ENCODE data around the gene VWCE.
A peak's percentile ranks its signal among the peaks of the same experiment; 100 is the strongest.
"Not testable (repeated sequence)": the region's sequence is repeated elsewhere in the genome, so short reads cannot be mapped to it uniquely, and the experiment has no call there.

VWCE gene

DNA sequence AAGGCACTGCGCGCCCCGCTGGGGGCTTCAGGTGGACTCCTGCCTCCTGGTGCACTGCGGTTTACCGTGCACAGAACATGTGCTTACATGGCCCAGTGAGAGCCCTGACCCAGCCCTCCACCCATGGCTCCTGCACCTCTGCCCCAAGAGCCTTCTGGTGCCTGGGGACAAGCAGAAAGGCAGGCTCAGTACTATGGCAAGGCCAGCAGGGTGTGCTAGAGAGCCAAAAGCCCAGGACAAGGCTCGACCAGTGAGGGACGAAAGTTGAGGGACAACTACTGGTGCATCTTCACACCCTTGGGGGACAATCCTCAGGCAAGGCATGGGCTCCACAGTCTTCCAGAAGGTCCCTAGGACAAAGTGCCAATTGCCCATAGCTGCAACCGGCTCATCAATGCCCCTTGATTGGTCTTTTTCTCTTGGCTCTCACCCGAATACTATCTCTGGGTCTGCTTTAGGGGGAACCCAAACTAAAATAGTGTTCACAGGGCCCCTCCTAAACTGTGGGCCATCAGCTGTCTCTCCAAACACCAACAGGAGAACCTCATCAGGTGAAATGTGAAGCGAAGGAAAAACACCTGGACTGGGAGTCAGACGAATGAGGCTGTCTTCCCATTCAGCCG is 40.6 kb downstream of the VWCE start:
- peak; percentile 50 for DNase-seq (ENCODE audit: low spot score)

- not testable (repeated sequence) for DNase-seq (ENCODE audit: low spot score)
These were observed 42.8 kb downstream of the VWCE start for GRCh38 chr11:61252332-61252731.

DNA sequence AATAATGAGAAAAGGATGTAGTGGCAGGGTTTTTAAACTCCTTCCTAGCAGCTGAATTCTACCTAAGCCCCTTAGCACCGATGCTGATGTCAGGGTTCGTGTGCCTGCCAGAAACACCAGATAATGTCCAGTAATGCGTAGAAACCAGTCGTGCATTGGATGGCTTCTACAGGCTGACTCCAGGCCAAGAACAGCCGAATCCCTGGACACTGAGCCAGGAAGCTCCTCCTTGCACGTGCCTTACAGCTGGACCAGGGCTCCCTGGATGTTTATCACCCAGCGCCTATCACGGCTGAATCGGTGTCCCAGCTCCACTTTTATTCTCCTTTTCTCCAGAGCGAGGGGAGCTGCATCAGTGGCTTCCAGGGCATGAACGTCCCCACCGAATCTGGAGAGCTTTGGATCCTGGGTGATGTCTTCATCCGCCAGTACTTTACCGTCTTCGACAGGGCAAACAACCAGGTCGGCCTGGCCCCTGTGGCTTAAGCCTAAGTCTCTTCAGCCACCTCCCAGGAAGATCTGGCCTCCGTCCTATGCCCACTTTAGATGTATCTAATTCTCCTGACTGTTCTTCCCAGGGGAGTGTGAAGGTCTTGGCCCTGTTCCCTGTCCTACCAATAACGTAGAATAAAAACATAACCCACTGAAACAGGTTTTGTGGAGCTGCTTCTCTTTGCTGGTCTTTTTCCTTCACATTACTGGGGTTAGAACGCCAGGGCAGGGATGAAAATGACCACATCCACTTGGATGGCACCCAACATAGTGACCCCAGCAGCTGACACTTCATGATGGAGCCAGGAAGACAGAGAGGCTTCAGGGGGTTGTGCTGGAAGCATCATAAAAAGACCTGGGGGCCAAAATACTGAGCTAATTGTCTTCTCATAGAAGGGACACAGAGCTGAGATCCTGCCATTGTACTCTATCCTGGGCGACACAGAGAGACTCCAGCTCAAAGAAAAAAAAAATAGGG is 44.0 kb downstream of the VWCE start:
- DNase-seq (ENCODE audit: low spot score): not testable (repeated sequence)

GRCh38 chr11:61249201-61249600 is 45.9 kb downstream of the VWCE start:
- not testable (repeated sequence) for DNase-seq (ENCODE audit: low spot score)

DNA sequence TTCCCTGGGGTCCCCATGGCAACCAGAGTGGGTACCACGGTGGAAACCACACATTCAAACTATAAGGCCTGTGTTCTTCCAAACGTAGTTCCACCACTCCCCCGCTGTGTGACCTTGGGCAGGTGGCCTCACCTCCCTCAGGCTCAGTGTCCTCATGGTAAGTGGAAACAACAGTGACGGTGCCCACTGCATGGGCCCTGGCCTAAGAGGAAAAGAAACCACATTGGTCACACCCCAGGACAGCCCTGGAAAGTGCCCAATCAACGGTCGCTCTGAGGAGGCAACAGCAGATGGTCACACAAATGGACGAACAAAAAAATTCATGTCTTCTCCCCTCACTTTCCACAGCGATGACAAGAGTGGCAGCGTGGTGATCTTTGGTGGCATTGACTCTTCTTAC is 47.0 kb downstream of the VWCE start:
- DNase-seq (ENCODE audit: low spot score): not testable (repeated sequence)

DNA sequence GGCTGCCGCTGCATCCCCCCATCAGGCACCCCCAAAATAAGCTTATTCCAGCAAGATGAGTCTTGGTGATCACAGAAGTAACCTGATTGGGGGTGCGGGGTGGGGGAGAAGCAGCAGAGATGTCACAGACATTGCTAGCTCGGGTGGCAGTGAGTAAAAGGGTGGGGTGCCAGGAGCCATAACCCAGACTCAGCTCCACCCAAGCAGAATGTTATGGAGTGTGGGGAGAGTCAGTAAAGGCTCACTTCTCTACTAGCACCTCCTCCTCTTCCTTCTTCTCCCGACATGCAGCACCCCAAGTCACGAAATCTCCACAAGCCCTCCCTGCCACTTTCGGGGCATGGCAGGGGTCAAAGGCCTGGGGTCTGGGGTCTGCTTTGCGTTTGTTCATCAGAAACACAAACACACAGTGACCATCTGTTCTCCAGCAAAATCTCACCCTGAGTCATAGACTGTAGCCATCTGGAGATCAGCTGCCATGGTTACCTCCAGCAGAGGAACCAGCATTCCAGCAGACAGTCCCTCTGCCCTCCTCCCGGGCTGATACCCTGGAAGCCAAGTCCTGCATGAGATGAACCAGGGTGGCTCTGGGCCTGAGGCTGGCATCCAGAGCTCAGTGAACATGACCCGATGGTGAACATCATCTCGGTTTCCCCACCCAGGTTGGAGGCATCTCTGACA is 49.7 kb downstream of the VWCE start:
- not testable (repeated sequence) for DNase-seq (ENCODE audit: low spot score)

DNA sequence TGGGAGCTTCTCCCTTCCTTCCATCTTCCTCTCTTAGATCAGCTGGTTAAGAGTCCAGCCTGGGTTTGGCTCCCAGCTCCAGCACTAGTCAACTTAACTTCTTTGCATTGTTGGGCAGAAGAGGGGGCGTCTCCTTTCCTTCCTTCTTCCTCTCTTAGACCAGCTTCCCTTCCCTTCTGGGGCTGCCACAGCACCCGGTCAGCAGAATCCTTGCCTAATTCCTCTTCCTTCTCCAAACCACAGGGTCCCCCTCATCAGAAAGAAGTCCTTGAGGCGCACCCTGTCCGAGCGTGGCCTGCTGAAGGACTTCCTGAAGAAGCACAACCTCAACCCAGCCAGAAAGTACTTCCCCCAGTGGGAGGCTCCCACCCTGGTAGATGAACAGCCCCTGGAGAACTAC is 53.6 kb downstream of the VWCE start:
- DNase-seq (ENCODE audit: low spot score): not testable (repeated sequence)

- DNase-seq (ENCODE audit: low spot score): not testable (repeated sequence)
These were observed 54.2 kb downstream of the VWCE start, which contains the start of gene PGA5 for GRCh38 chr11:61240875-61241274. PGA5 (plus strand) TSS chr11:61241175; CDS start chr11:61241227, 52 bp downstream.

DNA sequence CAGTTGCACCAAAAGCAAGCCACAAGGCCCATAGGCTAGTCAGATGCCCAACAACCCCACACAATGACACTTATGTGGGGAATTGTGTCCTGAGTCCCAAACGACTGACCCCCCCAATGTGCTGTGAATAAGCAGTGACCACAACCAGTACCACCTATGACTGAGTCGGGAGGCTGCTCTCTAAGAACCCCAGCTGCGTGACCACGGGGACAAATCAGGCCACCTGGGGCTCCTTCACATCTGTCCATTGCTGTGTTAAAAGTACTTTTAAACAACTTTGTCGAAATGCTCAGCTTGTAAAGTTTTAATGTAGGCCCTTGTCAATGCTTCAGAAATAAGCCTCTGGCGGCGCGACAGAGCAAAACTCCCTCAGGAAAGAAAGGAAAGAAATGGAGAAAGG is 54.8 kb downstream of the VWCE start:
- not testable (repeated sequence) for DNase-seq (ENCODE audit: low spot score)

GRCh38 chr11:61237130-61237529 is 58.0 kb downstream of the VWCE start:
- not testable (repeated sequence) for DNase-seq (ENCODE audit: low spot score)

- DNase-seq (ENCODE audit: low spot score): not testable (repeated sequence)
These were observed 62.5 kb downstream of the VWCE start for GRCh38 chr11:61232548-61233145.

- DNase-seq (ENCODE audit: low spot score): not testable (repeated sequence)
These were observed 63.5 kb downstream of the VWCE start for GRCh38 chr11:61231585-61231984.

DNA sequence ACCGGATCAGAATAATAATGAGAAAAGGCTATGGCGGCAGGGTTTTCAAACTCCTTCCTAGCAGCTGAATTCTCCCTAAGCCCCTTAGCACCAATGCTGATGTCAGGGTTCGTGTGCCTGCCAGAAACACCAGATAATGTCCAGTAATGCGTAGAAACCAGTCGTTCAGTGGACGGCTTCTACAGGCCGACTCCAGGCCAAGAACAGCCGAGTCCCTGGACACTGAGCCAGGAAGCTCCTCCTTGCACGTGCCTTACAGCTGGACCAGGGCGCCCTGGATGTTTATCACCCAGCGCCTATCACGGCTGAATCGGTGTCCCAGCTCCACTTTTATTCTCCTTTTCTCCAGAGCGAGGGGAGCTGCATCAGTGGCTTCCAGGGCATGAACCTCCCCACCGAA is 64.1 kb downstream of the VWCE start:
- not testable (repeated sequence) for DNase-seq (ENCODE audit: low spot score)

- not testable (repeated sequence) for DNase-seq (ENCODE audit: low spot score)
These were observed 65.7 kb downstream of the VWCE start for GRCh38 chr11:61229458-61229857.

DNA sequence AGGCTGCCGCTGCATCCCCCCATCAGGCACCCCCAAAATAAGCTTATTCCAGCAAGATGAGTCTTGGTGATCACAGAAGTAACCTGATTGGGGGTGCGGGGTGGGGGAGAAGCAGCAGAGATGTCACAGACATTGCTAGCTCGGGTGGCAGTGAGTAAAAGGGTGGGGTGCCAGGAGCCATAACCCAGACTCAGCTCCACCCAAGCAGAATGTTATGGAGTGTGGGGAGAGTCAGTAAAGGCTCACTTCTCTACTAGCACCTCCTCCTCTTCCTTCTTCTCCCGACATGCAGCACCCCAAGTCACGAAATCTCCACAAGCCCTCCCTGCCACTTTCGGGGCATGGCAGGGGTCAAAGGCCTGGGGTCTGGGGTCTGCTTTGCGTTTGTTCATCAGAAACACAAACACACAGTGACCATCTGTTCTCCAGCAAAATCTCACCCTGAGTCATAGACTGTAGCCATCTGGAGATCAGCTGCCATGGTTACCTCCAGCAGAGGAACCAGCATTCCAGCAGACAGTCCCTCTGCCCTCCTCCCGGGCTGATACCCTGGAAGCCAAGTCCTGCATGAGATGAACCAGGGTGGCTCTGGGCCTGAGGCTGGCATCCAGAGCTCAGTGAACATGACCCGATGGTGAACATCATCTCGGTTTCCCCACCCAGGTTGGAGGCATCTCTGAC is 68.5 kb downstream of the VWCE start:
- not testable (repeated sequence) for DNase-seq (ENCODE audit: low spot score)

GRCh38 chr11:61222692-61223091 is 72.4 kb downstream of the VWCE start:
- DNase-seq (ENCODE audit: low spot score): not testable (repeated sequence)

GRCh38 chr11:61222047-61222446 is 73.1 kb downstream of the VWCE start, which contains the start of gene PGA4:
PGA4 (plus strand) TSS chr11:61222347; CDS start chr11:61222401, 54 bp downstream.
- DNase-seq (ENCODE audit: low spot score): not testable (repeated sequence)

- DNase-seq (ENCODE audit: low spot score): not testable (repeated sequence)
These were observed 76.1 kb downstream of the VWCE start for GRCh38 chr11:61219016-61219415.

DNA sequence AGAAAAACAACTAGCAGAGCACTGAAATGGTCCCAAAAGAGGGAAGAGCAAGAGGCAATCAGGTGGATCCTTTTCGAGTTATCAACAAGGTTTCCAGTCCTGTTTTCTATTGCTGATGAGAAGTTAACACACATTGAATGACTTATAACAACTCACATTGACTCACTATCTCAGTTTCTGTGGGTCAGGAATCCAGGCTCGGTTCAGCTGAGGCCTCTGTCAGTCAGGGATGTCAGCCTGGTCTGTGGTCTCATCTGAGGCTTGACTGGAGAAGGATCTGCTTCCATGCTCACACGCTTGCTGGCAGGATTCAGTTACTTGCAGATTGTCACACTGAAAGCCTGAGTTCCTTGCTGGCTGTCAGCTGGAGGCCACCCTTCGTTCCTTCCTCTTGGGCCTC is 76.8 kb downstream of the VWCE start:
- DNase-seq (ENCODE audit: low spot score): not testable (repeated sequence)

DNA sequence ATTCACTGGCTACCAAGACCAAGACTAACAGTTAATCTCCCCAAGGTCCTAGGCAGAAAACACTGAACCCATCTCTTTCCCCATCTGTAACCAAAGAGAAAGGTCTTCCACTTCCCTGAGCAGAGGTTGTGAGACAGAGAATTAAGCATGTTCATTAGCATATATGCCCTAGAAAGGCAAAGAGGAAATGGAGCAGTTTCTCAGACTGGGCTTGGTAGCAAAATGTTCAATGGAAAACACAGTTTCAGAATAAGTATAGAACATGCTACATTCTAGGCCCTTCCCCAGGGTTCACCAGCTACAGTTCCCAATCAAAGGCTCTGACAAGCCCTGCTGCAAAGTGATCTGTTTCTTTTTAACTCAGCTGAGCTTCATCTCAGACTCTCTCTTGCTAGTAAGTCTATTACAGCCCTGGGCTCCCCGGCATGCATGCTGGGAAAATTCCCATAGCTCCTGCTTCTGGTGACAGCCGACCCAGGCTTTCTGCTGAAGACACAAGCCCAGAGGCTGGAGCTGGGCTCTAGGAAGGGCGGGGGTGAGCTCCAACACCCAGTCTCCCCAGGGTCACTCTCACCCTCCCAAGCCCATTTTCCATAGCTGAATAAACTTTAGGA is 81.3 kb downstream of the VWCE start:
- DNase-seq (ENCODE audit: low spot score): not testable (repeated sequence)

- not testable (repeated sequence) for DNase-seq (ENCODE audit: low spot score)
These were observed 82.9 kb downstream of the VWCE start for GRCh38 chr11:61212202-61212601.

Data from globus pallidus (tissue), 1 donor.